ENCODE data around the gene SEMG1. TPM values are rescaled to one million over a fixed set of nuclear protein-coding genes. Genes with fewer than 3 reads are reported as not detected.

The SEMG1 gene
- total RNA-seq, 2 donors from 2014 or later: not detected

GRCh38 chr20:45218636-45219035 is 11.8 kb downstream of the SEMG1 start:
- no peaks in the 10 kb centered on the region for H3K9me3 ChIP-seq
- DNase-seq (no peak), ATAC-seq (no peak)
- TF ChIP-seq POLR2A (IDR thresholded peaks at IDR 0.05) (no peak), CTCF (IDR thresholded peaks at IDR 0.05) (no peak)
- H3K27me3 ChIP-seq: no peaks in the 10 kb centered on the region
- no peak overlapping the region for H3K27ac ChIP-seq
- 88% methylated on average over 2 of the region's 2 CpGs; no CpG with 5 or more reads in 1 of the 2 donors for WGBS, 2 donors
- H3K4me3 ChIP-seq: no peak overlapping the region
- intact Hi-C loops (cut with DNase I): no loop called here
- no peaks in the 10 kb centered on the region for H3K36me3 ChIP-seq (replicated peaks in 1 of 2; ENCODE audit: insufficient read depth in 1 of 2, low read depth in 2 of 2)
- no peaks in the 10 kb centered on the region for H3K4me1 ChIP-seq

GRCh38 chr20:45221076-45221475 is 14.2 kb downstream of the SEMG1 start, which contains the start of gene SEMG2:
Gene SEMG2, plus strand, starts transcription at chr20:45221373. Its CDS starts 17 bp downstream, at chr20:45221390.
- TF ChIP-seq POLR2A (IDR thresholded peaks at IDR 0.05) (no peak), CTCF (IDR thresholded peaks at IDR 0.05) (no peak)
- DNase-seq (no peak), ATAC-seq (no peak)
- no peak within 1 kb of the TSS for H3K27ac ChIP-seq
- 85% methylated on average over 4 of the region's 4 CpGs for WGBS, 2 donors
- H3K27me3 ChIP-seq: no peaks in the 10 kb centered on the region
- no peaks in the 10 kb centered on the region for H3K9me3 ChIP-seq
- no peak within 1 kb of the TSS for H3K4me3 ChIP-seq
- no peaks in the 10 kb centered on the region for H3K36me3 ChIP-seq (replicated peaks in 1 of 2; ENCODE audit: insufficient read depth in 1 of 2, low read depth in 2 of 2)
- H3K4me1 ChIP-seq: no peaks in the 10 kb centered on the region
- intact Hi-C loops (cut with DNase I): no loop called here

GRCh38 chr20:45223136-45223535 is 16.3 kb downstream of the SEMG1 start:
- Histone ChIP-seq H3K36me3 (replicated peaks in 1 of 2; ENCODE audit: insufficient read depth in 1 of 2, low read depth in 2 of 2) (no peaks in the 10 kb centered on the region), H3K27me3 (no peaks in the 10 kb centered on the region), H3K4me1 (no peaks in the 10 kb centered on the region), H3K4me3 (no peak overlapping the region), H3K9me3 (no peaks in the 10 kb centered on the region), H3K27ac (no peak overlapping the region)
- DNase-seq (no peak), ATAC-seq (no peak)
- intact Hi-C loops (cut with DNase I): no loop called here
- TF ChIP-seq POLR2A (IDR thresholded peaks at IDR 0.05): no peak
- TF ChIP-seq CTCF (IDR thresholded peaks at IDR 0.05): no peak

GRCh38 chr20:45226287-45226686 is 19.5 kb downstream of the SEMG1 start:
- intact Hi-C loops (cut with DNase I): no loop called here
- Histone ChIP-seq H3K36me3 (replicated peaks in 1 of 2; ENCODE audit: insufficient read depth in 1 of 2, low read depth in 2 of 2) (no peaks in the 10 kb centered on the region), H3K9me3 (no peaks in the 10 kb centered on the region), H3K4me3 (no peak overlapping the region), H3K27me3 (no peaks in the 10 kb centered on the region), H3K4me1 (peaks cover 7% of the 10 kb centered on the region), H3K27ac (no peak overlapping the region)
- no peak for ATAC-seq
- WGBS, 2 donors: 71 to 80% methylated on average over 1 of the region's 1 CpG
- TF ChIP-seq CTCF (IDR thresholded peaks at IDR 0.05) (no peak), POLR2A (IDR thresholded peaks at IDR 0.05) (no peak)
- DNase-seq: no peak

- Histone ChIP-seq H3K4me3 (no peak overlapping the region), H3K4me1 (peaks cover 7% of the 10 kb centered on the region), H3K27me3 (no peaks in the 10 kb centered on the region), H3K9me3 (no peaks in the 10 kb centered on the region), H3K27ac (no peak overlapping the region), H3K36me3 (replicated peaks in 1 of 2; ENCODE audit: insufficient read depth in 1 of 2, low read depth in 2 of 2) (no peaks in the 10 kb centered on the region)
- WGBS, 2 donors: 49 to 52% methylated on average over 17 to 18 of the region's 18 CpGs
- DNase-seq (peak; percentile 39 to 66 (median 56)), ATAC-seq (peak; percentile 53)
- intact Hi-C loops (cut with DNase I): no loop called here
- TF ChIP-seq CTCF (IDR thresholded peaks at IDR 0.05) (peak; percentile 14 to 56 (median 44)), POLR2A (IDR thresholded peaks at IDR 0.05) (no peak)
These were observed 22.6 kb downstream of the SEMG1 start for GRCh38 chr20:45229264-45230056.

Data from body of pancreas (tissue), 4 donors.